Mesodermal cell (in vitro differentiated cells): ENCODE results near the gene GLYATL2.

Experiments
- H3K27ac ChIP-seq: 2 replicates; pipeline ENCODE4 v1.7.0; 2013; ENCODE audit warnings: mild to moderate bottlenecking, low read depth, low read length, moderate library complexity; ENCODE audit not compliant: severe bottlenecking
- H3K36me3 ChIP-seq: 2 replicates; pipeline ENCODE4 v1.7.1; 2013; ENCODE audit warnings: mild to moderate bottlenecking, low read length, moderate library complexity; ENCODE audit not compliant: control insufficient read depth, insufficient read depth
- H3K4me1 ChIP-seq: one replicate; pipeline ENCODE4 v1.7.1; 2013; ENCODE audit warnings: mild to moderate bottlenecking, low read length; ENCODE audit not compliant: insufficient read depth, control insufficient read depth, poor library complexity, severe bottlenecking
- H3K4me3 ChIP-seq: 2 replicates; pipeline ENCODE4 v1.7.0; 2013; ENCODE audit warnings: low read length, control low read depth, mild to moderate bottlenecking; ENCODE audit not compliant: insufficient read depth, poor library complexity, severe bottlenecking; ENCODE audit errors: extremely low read depth
- H3K9me3 ChIP-seq: 2 replicates; pipeline ENCODE4 v1.7.1; 2013; ENCODE audit warnings: mild to moderate bottlenecking, low read length, moderate library complexity; ENCODE audit not compliant: control insufficient read depth
- WGBS, 2 experiments: methylation state at CpG; one replicate each; pipeline ENCODE4 v1.1.5; 2013; ENCODE audit warnings: missing lambda C conversion rate in 2 of 2; ENCODE audit not compliant: insufficient coverage in 2 of 2; 5-methylcytosine and 5-hydroxymethylcytosine counted together

Gene GLYATL2

DNA sequence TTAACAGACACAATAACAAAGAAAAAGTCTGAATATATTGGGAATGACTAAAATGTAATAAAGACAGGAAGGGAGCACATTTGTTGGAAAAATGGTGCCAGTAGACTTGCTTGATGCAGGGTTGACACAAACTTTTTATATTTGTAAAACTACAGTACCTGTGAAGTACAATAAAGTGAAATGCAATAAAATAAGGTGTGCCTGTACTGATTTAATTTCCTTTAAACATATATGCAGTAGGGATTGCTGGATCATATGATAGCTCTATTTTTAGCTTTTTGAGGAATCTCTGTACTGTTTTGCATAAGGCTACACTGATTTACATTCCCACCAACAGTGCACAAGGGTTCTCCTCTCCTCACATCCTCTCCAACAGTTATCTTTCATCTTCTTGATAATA, 12.3 kb upstream of the GLYATL2 start:
- no peak overlapping the region for H3K27ac ChIP-seq
- H3K36me3 ChIP-seq, result no peaks in the 10 kb centered on the region
- H3K4me1 ChIP-seq, result no peaks in the 10 kb centered on the region
- no peak overlapping the region for H3K4me3 ChIP-seq
- H3K9me3 ChIP-seq, result peaks cover 20% of the 10 kb centered on the region

DNA sequence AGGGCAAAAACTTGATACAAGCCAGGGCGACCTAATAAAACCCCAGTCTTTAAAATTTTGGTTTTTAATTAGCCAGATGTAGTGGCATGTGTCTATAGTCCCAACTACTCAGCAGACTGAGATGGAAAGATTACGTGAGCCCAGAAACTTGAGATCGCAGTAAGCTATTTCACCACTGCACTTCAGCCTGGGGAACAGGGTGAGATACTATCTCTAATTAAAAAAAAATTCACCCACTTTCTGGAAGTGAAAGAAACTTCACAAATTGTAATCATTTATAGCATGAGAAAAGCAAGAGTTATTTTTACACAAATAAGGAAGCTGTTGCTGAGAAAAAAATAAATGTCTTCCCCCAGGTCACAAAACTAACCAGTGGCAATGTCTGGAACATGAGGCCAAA, 882 bp upstream of the GLYATL2 start:
- Histone ChIP-seq H3K4me1 (no peaks in the 10 kb centered on the region), H3K27ac (no peak overlapping the region), H3K9me3 (no peaks in the 10 kb centered on the region), H3K4me3 (no peak overlapping the region), H3K36me3 (no peaks in the 10 kb centered on the region)
- 60 to 80% methylated on average over 1 of the region's 3 CpGs for WGBS, 2 experiments

DNA sequence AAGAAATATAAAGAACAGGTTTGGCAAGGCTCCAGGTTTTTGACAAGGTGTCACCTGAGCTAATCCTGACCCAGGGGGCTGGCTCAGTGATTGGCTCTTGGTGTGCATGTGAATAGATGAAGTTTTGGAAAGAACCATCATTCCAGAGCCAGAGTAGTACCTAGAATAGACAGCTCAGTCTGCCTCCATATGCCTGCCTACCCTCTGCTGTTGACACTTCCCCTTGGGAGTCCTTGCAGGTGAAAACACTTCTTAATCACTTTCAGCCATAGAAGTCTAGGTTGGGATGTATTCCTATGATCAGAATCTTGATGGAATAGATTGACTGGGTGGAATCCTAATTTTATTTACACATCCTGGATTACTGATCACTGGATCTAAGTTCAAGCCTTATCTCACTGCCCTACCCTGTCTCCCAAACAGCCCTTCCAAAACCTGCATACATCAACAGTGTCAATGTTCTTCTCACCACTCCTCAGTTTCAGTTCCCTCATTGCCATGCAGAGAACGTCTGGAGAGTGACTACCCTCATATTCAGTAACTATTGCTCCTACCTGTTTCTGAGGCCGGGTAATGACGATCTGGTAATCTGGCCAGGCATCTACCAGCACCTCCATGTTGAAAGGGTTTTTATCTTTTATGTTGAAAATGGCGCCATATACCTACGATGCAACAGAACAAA, 6.7 kb downstream of the GLYATL2 start:
- no peaks in the 10 kb centered on the region for H3K4me1 ChIP-seq
- H3K9me3 ChIP-seq, result peaks cover 19% of the 10 kb centered on the region
- H3K4me3 ChIP-seq, result no peak overlapping the region
- H3K36me3 ChIP-seq, result no peaks in the 10 kb centered on the region
- no peak overlapping the region for H3K27ac ChIP-seq
- WGBS, 2 experiments, result 78 to 92% methylated on average over 1 to 4 of the region's 5 CpGs

DNA sequence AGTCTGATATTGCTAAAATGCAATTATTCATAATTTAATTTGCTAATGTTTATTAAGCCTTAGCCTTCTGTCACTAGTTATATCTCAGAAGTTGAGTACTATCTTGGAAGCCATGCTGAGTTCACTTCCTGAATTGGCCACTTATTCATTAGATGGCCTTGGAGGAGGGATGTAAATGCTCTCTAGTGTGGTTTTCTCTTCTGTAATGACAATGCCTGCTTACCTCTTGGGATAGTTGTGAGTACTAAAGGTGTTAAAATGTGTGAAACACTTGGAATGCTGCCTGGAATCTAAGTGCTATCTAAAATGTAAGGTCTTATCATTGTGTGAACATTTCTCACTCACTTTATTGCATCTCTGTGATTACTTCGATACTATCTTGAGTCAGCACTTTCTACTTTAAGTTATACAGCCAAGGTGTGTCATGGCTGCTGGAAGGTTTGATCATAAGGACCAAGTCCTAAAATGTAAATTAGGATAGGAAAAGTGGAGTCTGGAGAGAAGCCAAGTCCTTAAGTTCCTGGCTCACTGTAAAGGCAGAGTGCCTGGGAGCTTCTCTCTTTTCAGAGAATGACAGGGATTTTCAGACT, 12.4 kb downstream of the GLYATL2 start:
- H3K9me3 ChIP-seq, result peaks cover 15% of the 10 kb centered on the region
- no peak overlapping the region for H3K27ac ChIP-seq
- H3K4me3 ChIP-seq, result no peak overlapping the region
- H3K4me1 ChIP-seq, result no peaks in the 10 kb centered on the region
- no peaks in the 10 kb centered on the region for H3K36me3 ChIP-seq
- no CpG with 5 or more reads among the region's 1 CpG for WGBS, 2 experiments

DNA sequence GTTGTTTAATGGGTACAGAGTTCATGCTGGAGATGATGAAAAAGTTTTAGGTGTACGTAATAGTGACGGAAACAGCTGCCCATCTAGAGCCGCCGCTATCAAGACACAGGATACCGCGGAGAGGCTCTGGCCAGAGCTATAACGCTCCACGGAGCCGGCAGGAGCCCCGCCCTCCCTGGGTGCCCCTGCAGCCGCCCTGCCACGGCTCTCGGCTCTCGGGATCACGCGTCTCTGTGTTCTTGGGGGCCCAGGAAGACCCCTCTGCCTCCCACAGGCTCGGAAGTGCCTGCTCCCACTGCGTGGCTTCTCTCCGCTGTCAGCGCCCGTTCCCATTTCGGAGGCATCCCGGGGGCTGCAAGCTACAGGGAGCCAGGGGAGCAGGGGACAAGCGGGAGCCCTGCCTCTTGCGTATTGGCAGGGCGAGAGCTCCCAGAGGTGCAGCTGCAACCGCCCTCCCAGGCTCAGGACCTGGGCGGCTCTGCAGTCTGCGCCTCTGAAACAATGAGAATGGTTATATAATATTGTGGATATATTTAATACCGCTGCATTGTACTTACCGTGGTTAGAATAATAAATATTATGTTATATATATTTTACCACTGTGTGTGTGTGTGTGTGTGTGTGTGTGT, 13.7 kb downstream of the GLYATL2 start:
- Histone ChIP-seq H3K27ac (no peak overlapping the region), H3K36me3 (no peaks in the 10 kb centered on the region), H3K9me3 (peaks cover 15% of the 10 kb centered on the region), H3K4me3 (no peak overlapping the region), H3K4me1 (no peaks in the 10 kb centered on the region)
- 83 to 87% methylated on average over 15 to 23 of the region's 31 CpGs for WGBS, 2 experiments

DNA sequence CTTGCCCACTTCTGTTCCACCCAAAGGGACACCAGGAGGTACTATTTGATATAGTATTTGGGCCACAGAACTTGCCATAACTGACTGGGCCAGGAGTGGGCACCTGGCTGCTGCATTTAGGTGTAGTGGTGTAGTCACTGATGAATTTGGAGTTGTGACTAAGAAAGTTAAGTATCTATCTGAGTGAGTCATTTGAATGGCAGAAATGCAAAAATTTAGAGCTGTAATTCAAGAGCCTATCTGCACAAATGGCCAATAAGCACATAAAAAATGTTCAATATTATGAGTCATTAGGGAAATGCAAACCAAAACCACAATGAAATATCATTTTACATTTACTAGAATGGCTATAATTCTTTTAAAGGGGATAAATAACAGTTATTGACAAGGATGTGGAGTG, 14.7 kb downstream of the GLYATL2 start:
- no peak overlapping the region for H3K27ac ChIP-seq
- no peak overlapping the region for H3K4me3 ChIP-seq
- no peaks in the 10 kb centered on the region for H3K4me1 ChIP-seq
- no peaks in the 10 kb centered on the region for H3K36me3 ChIP-seq
- H3K9me3 ChIP-seq, result peaks cover 18% of the 10 kb centered on the region

DNA sequence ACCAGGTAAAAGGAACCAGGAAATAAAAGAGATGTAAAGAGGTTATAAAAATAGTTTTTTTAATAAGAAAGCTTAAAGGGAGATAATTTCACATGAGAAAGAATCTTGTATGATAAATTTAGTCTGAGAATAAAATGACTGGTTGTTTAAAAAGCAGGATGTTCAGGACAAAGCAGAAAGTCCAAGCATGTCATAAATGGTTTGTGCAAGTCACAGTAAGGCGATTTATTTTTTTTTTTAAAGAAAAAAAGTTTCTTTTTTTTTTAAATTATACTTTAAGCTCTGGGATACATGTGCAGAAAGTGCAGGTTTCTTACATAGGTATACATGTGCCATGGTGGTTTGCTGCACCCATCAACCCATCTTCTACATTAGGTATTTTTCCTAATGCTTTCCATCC, 30.8 kb downstream of the GLYATL2 start:
- no CpG with 5 or more reads among the region's 1 CpG for WGBS, 2 experiments
- Histone ChIP-seq H3K9me3 (peaks cover 43% of the 10 kb centered on the region), H3K4me3 (no peak overlapping the region), H3K27ac (no peak overlapping the region), H3K4me1 (no peaks in the 10 kb centered on the region), H3K36me3 (no peaks in the 10 kb centered on the region)

DNA sequence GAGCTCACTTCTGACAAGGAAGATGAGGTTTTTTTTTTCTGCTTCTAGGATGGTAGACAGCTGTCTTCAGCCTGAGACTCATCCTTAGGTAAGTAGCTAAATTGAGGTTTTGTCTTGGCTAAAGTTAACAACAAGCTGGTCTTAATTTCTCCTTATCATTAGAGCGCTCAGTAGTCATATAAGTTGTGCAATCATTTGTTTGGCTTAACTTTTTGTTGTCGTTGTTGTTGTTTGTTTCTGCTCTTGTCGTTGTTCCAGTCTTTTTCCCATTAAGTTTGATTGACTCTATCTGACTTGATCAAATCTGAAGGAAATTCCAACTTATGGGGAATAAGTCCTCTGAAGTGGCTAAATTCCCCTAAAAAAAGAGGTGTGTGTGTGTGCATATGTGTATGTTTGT, 33.0 kb downstream of the GLYATL2 start:
- H3K27ac ChIP-seq, result no peak overlapping the region
- no peaks in the 10 kb centered on the region for H3K4me1 ChIP-seq
- no peak overlapping the region for H3K4me3 ChIP-seq
- peaks cover 49% of the 10 kb centered on the region for H3K9me3 ChIP-seq
- no peaks in the 10 kb centered on the region for H3K36me3 ChIP-seq
- WGBS, 2 experiments, result no CpG with 5 or more reads among the region's 3 CpGs

DNA sequence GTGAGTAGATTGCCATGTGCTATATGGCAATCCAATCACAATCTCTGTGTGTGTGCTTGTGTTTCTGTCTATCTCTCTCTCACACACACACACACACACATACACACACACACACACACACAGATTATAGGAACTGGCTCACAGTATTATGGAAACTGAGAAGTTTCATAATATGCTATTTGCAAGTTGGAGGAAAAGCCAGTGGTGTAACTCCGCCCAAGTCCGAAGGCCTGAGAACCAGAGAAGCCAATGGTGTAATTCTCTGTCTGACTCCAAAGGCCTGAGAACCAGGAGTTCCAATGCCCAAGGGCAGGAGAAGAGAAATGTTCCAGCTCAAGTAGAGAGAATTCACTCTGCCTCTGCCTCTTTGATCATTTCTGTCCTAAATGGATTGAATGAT, 37.2 kb downstream of the GLYATL2 start:
- WGBS, 2 experiments, result 85 to 90% methylated on average over 2 of the region's 2 CpGs
- no peaks in the 10 kb centered on the region for H3K36me3 ChIP-seq
- H3K27ac ChIP-seq, result no peak overlapping the region
- peaks cover 35% of the 10 kb centered on the region for H3K9me3 ChIP-seq
- H3K4me3 ChIP-seq, result no peak overlapping the region
- no peaks in the 10 kb centered on the region for H3K4me1 ChIP-seq

DNA sequence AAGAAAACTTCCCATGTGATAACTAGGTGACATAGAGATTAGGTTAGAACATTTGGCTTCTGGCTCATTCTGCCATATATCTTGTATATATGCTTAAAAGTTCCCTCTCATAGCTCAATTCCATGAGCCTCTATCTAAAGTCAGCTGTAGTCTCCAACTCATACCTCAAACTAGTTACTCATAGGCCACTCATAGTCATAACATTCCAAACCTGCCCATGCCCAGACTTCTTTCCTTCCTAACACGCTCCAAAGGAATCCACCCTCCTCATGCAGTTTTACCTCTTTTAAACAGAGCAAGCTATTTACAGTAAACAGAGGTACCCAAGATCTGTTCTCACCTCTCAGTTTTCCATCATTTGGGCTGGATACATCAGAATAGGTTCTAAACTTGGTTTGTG, 39.4 kb downstream of the GLYATL2 start:
- Histone ChIP-seq H3K27ac (no peak overlapping the region), H3K9me3 (peaks cover 17% of the 10 kb centered on the region), H3K4me1 (no peaks in the 10 kb centered on the region), H3K36me3 (no peaks in the 10 kb centered on the region), H3K4me3 (no peak overlapping the region)
- 100% methylated on average over 1 of the region's 1 CpG for WGBS, 2 experiments

DNA sequence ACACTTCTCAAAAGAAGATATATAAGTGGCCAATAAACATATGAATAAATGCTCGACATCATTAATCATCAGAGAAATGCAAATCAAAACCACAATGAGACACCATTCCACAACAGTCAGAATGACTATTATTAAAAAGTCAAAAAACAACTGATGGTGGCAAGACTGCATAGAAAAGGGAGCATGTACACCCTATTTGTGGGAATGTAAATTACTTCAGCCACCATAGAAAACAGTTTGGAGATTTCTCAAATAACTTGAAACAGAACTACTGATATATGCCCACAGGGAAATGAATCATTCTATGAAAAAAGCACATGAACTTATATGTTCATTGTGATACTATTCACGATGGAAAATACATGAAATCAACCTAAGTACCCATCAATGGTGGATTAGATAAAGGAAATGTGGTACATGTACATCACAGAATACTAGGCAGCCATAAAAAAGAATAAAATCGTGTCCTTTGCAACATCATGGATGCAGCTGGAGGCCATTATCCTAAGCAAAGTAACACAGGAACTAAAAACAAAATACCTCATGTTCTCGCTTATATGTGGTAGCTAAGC, 42.4 kb downstream of the GLYATL2 start:
- H3K27ac ChIP-seq, result no peak overlapping the region
- WGBS, 2 experiments, result no CpG with 5 or more reads among the region's 4 CpGs
- no peaks in the 10 kb centered on the region for H3K4me1 ChIP-seq
- H3K9me3 ChIP-seq, result peaks cover 8% of the 10 kb centered on the region
- no peak overlapping the region for H3K4me3 ChIP-seq
- no peaks in the 10 kb centered on the region for H3K36me3 ChIP-seq
